Fibroblast of mammary gland (primary cell): ENCODE results near the gene GRB10.
A peak's percentile ranks its signal among the peaks of the same experiment; 100 is the strongest.

Experiments used
- DNase-seq: peaks from one replicate; pipeline ENCODE4 v3.0.0-alpha.2; 2010; ENCODE audit warnings: low read depth
- H3K4me3 ChIP-seq: 2 replicates; pipeline ENCODE4 v1.5.1; 2011; ENCODE audit warnings: low read depth, mild to moderate bottlenecking, low read length, moderate library complexity; ENCODE audit not compliant: control insufficient read depth
- CTCF ChIP-seq: conservative IDR thresholded peaks from 2 replicates; pipeline ENCODE4 v1.5.1; 2011; ENCODE audit warnings: low read depth, low read length, inconsistent platforms; ENCODE audit not compliant: control insufficient read depth, insufficient read depth

GRB10 gene

GRCh38 chr7:50721160-50721559, 61.5 kb downstream of the GRB10 start:
- peak; percentile 19 for DNase-seq
- H3K4me3 ChIP-seq, result no peak overlapping the region
- no peak for TF ChIP-seq CTCF

GRCh38 chr7:50720295-50720694, 62.4 kb downstream of the GRB10 start:
- no peak for DNase-seq
- H3K4me3 ChIP-seq, result no peak overlapping the region
- no peak for TF ChIP-seq CTCF

GRCh38 chr7:50718876-50719275, 63.8 kb downstream of the GRB10 start:
- TF ChIP-seq CTCF, result no peak
- DNase-seq, result no peak
- H3K4me3 ChIP-seq, result no peak overlapping the region

- H3K4me3 ChIP-seq, result no peak overlapping the region
- TF ChIP-seq CTCF, result no peak
- DNase-seq, result no peak
Measured at GRCh38 chr7:50718311-50718710, 64.4 kb downstream of the GRB10 start.

- H3K4me3 ChIP-seq, result no peak overlapping the region
- TF ChIP-seq CTCF, result no peak
- DNase-seq, result no peak
Measured at GRCh38 chr7:50717181-50717580, 65.5 kb downstream of the GRB10 start.

GRCh38 chr7:50714857-50715256, 67.8 kb downstream of the GRB10 start:
- TF ChIP-seq CTCF, result no peak
- no peak overlapping the region for H3K4me3 ChIP-seq

GRCh38 chr7:50713123-50713965, 69.4 kb downstream of the GRB10 start:
- H3K4me3 ChIP-seq, result no peak overlapping the region
- TF ChIP-seq CTCF, result no peak
- DNase-seq, result no peak

More at GRCh38 chr7:50714857-50715256, 67.8 kb downstream of the GRB10 start:
- no peak for DNase-seq
